ENCODE measurements around the gene SPAG16.
A peak's percentile ranks its signal among the peaks of the same experiment; 100 is the strongest.
"Not testable (repeated sequence)": the region's sequence is repeated elsewhere in the genome, so short reads cannot be mapped to it uniquely, and the experiment has no call there.

The SPAG16 gene

GRCh38 chr2:213691351-213691750, 407.1 kb downstream of the SPAG16 start:
- DNase-seq (ENCODE audit: low read depth, low spot score) = no peak

- DNase-seq (ENCODE audit: low read depth, low spot score) = no peak
These were observed 412.2 kb downstream of the SPAG16 start for GRCh38 chr2:213696442-213696841.

- not testable (repeated sequence) for DNase-seq (ENCODE audit: low read depth, low spot score)
These were observed 417.1 kb downstream of the SPAG16 start for GRCh38 chr2:213701365-213701764.

- DNase-seq (ENCODE audit: low read depth, low spot score) = no peak
These were observed 419.3 kb downstream of the SPAG16 start for GRCh38 chr2:213703406-213704098.

DNA sequence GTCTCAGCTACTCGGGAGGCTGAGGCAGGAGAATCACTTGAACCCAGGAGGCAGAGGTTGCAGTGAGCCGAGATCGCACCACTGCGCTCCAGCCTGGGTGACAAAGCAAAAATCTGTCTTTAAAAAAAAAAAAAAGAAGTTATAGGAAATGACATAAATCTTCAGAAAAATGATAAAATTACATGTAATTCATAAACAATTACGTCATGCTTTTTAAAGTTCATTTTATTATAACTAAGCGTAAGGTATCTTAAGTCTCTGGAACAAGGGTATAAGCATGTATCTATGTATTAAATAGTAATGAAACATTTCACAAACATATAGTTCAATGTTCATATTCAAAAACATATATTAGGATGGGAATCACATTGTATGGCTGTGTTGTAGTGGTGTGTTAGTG, 425.9 kb downstream of the SPAG16 start:
- DNase-seq (ENCODE audit: low read depth, low spot score) = no peak

DNA sequence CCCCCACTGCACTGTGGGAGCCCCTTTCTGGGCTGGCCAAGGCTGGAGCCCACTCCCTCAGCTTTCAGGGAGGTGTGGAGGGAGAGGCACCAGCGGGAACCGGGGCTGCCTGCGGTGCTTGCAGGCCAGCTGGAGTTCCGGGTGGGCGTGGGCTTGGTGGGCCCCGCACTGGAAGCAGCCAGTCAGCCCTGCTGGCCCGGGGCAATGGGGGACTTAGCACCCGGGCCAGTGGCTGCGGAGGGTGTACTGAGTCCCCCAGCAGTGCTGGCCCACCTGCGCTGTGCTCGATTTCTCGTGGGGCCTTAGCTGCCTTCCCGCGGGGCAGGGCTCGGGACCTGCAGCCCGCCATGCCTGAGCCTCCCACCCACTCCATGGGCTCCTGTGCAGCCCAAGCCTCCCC, 434.1 kb downstream of the SPAG16 start:
- DNase-seq (ENCODE audit: low read depth, low spot score) = not testable (repeated sequence)

GRCh38 chr2:213722565-213722964, 438.3 kb downstream of the SPAG16 start:
- no peak for DNase-seq (ENCODE audit: low read depth, low spot score)

GRCh38 chr2:213723041-213723560, 438.8 kb downstream of the SPAG16 start:
- no peak for DNase-seq (ENCODE audit: low read depth, low spot score)

DNA sequence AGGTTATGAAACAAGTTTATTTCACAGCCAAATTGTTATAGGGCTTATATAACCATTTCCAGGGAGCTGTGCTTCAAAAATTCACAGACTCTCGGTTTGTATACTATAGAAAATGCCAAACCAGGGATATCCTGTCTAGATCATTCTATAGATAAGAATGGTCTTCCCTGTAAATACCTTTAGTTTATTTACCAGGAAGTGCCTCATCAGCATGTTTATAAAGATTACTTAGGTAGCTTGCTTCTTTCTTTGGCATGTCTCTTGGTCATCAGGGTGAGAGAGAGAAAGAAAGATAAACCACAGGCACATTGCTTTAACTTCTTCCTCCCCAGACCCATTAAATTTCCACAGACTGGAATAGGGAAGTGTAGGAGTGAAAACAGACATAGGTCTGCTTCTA, 439.4 kb downstream of the SPAG16 start:
- no peak for DNase-seq (ENCODE audit: low read depth, low spot score)

- DNase-seq (ENCODE audit: low read depth, low spot score) = no peak
These were observed 441.8 kb downstream of the SPAG16 start for GRCh38 chr2:213726101-213726500.

- no peak for DNase-seq (ENCODE audit: low read depth, low spot score)
These were observed 449.6 kb downstream of the SPAG16 start for GRCh38 chr2:213733893-213734292.

GRCh38 chr2:213740453-213740852, 456.2 kb downstream of the SPAG16 start:
- no peak for DNase-seq (ENCODE audit: low read depth, low spot score)

DNA sequence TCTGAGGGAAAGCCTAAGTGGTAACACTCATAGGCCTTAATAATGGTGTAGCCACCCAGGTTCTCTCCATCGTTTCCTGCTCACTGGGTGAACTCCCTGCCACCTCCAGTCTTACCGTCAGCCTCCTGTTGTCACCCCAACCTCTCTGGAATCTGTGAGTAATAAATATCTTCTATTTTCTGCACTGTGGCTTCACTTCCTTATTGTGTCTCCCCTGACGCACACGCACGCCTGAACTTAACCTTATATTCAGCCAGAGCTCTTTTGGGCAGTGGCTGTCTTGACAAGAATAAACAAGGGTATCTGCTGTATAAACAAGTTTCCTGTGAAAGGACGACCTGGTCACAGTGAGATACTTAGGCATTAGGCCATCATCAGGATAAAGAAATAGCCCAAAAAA, 467.2 kb downstream of the SPAG16 start:
- DNase-seq (ENCODE audit: low read depth, low spot score) = no peak

GRCh38 chr2:213752575-213752974, 468.3 kb downstream of the SPAG16 start:
- no peak for DNase-seq (ENCODE audit: low read depth, low spot score)

GRCh38 chr2:213757525-213757924, 473.3 kb downstream of the SPAG16 start:
- DNase-seq (ENCODE audit: low read depth, low spot score) = no peak

GRCh38 chr2:213763354-213763753, 479.1 kb downstream of the SPAG16 start:
- DNase-seq (ENCODE audit: low read depth, low spot score) = no peak

- DNase-seq (ENCODE audit: low read depth, low spot score) = no peak
These were observed 479.7 kb downstream of the SPAG16 start for GRCh38 chr2:213763963-213764362.

DNA sequence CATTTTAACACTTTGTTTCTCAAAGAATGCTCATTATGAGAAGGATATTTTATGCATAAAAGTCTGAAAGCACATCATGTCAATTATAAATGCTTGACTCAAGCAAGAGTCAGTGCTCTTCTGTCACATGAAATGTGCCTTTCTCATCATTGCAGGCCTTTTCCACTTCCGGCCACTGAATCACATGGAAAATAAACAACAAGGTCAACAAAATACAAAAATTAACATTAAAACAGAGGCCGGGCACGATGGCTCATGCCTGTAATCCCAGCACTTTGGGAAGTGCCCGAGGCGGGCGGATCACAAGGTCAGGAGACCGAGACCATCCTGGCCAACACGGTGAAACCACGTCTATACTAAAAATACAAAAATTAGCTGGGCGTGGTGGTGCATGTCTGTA, 480.6 kb downstream of the SPAG16 start:
- no peak for DNase-seq (ENCODE audit: low read depth, low spot score)

DNA sequence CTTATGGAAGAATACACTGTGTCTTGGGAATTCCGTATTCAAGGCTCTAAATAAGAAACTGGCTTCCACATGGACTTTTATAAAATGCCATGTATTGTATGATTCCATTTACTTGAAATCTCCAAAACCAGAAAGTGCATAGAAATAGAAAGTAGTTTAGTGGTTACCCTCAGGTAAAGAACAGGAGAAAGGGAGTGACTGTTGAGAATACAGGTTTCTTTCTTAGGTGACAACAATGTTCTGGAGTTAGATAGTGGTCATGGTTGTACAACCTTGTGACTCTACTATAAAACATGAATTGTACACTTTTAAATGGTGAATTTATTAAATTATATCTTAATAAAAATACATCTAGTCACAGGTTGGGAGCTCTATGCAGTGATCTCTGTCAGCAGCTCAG, 481.8 kb downstream of the SPAG16 start:
- DNase-seq (ENCODE audit: low read depth, low spot score) = no peak

GRCh38 chr2:213766465-213766901, 482.2 kb downstream of the SPAG16 start:
- peak; percentile 46 for DNase-seq (ENCODE audit: low read depth, low spot score)

DNA sequence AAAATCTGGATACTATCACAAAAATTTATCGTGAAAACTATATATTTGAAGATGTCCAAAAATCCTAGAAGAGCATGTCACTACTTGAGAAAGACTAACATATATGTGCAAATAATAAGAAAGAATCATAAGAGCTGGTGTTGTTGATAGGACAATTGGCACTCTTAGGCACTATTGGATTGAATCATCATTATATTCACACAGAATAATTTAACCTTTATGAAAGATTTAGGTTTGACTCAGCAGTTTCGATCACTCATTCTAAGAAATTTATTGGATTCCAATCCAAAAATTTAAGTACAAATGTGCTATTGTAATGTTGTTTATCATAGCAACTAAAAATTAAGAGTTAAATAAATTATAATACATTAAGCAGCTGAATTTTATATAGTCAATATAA, 503.6 kb downstream of the SPAG16 start:
- no peak for DNase-seq (ENCODE audit: low read depth, low spot score)

DNA sequence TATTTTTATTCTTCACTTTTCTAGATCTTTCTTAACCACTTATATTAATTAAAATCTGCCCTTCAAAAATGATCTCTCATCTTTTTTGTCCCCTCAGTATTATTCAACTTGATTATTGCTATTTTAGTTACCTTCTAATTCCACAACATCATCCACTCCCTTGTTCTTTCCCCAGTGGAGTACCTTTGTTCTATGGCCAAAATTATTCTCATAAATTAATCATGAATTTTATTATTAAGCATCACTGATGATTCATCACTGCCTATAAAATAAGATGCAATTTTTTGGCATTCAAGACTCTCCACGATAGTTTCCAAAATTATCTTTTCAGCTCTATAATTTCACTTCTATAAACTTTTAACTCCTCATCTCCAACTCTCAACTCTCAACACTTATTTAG, 505.7 kb downstream of the SPAG16 start:
- no peak for DNase-seq (ENCODE audit: low read depth, low spot score)

DNA sequence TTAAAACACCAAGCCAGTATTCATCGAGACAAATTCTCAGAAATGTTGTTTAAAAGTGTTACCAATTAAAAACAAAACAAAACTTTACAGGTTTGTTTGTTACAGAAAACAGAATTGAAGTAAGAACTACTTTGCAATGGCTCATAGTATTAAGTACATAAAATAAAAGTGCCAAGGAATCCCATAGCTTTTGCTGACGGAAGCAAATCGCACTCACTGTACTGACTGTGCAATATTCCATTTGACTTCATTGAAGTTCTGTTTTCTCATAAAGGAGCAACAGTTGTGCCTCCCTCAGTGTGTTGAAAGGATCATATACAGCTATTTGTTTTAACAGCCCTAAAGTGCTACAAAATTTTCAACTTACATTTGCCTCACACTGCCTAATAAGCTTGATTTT, 507.8 kb downstream of the SPAG16 start:
- DNase-seq (ENCODE audit: low read depth, low spot score) = no peak

All from ELF-1 (cell line).